Globus pallidus (tissue), 1 donor: ENCODE measurements around the gene FAM170B.

Experiments
- DNase-seq: peaks from one replicate; pipeline ENCODE4 v3.0.0-alpha.2; 2015; ENCODE audit warnings: low spot score

FAM170B gene

GRCh38 chr10:49103761-49104160, 30.1 kb downstream of the FAM170B start:
- no peak for DNase-seq

GRCh38 chr10:49099046-49099445, 34.8 kb downstream of the FAM170B start:
- DNase-seq, result no peak

GRCh38 chr10:49096890-49097445, 36.9 kb downstream of the FAM170B start:
- DNase-seq, result no peak

- no peak for DNase-seq
Observed at GRCh38 chr10:49094646-49095045, 39.2 kb downstream of the FAM170B start.

- DNase-seq, result no peak
Observed at GRCh38 chr10:49093922-49094321, 39.9 kb downstream of the FAM170B start.

- DNase-seq, result no peak
Observed at GRCh38 chr10:49092477-49092876, 41.3 kb downstream of the FAM170B start.

- no peak for DNase-seq
Observed at GRCh38 chr10:49091450-49092210, 42.2 kb downstream of the FAM170B start.

GRCh38 chr10:49090696-49091380, 43.0 kb downstream of the FAM170B start:
- DNase-seq, result no peak

GRCh38 chr10:49090189-49090575, 43.6 kb downstream of the FAM170B start:
- no peak for DNase-seq

GRCh38 chr10:49089557-49090188, 44.1 kb downstream of the FAM170B start:
- no peak for DNase-seq

GRCh38 chr10:49089152-49089551, 44.7 kb downstream of the FAM170B start:
- DNase-seq, result no peak

- DNase-seq, result no peak
Observed at GRCh38 chr10:49086889-49087288, 46.9 kb downstream of the FAM170B start.

GRCh38 chr10:49083261-49083660, 50.6 kb downstream of the FAM170B start:
- DNase-seq, result peak; percentile 84

- peak; percentile 76 for DNase-seq
Observed at GRCh38 chr10:49082766-49083165, 51.1 kb downstream of the FAM170B start.

GRCh38 chr10:49081547-49082275, 52.1 kb downstream of the FAM170B start:
- peak; percentile 44 for DNase-seq
